ENCODE measurements around the gene PHC2.

GRCh38 chr1:33377756-33378155, 53.1 kb downstream of the PHC2 start:
- TF ChIP-seq CTCF (IDR thresholded peaks at IDR 0.05): no peak
- TF ChIP-seq EP300 (IDR thresholded peaks at IDR 0.05; ENCODE audit: low read depth): no peak
